K562 (cell line): ENCODE measurements around the gene TRMT2A. TPM values are rescaled to one million over a fixed set of nuclear protein-coding genes. Genes with fewer than 3 reads are reported as not detected.

Experiments used
- ATF1 ChIP-seq, 2 experiments: fragments of 450-650 bp in 1 of 2; IDR thresholded peaks; 2 replicates each; pipeline ENCODE4 v1.6.1; 2016; ENCODE audit warnings: missing compliant biosample characterization in 1 of 2, missing genetic modification characterization in 1 of 2
- C11orf30 ChIP-seq: fragments of 450-650 bp; IDR thresholded peaks from 2 replicates; pipeline ENCODE4 v1.6.1; 2016; ENCODE audit warnings: low read depth, mild to moderate bottlenecking
- CC2D1A ChIP-seq: fragments of 450-650 bp; IDR thresholded peaks from 2 replicates; pipeline ENCODE4 v1.6.1; 2017; ENCODE audit warnings: mild to moderate bottlenecking
- ETS2 ChIP-seq: IDR thresholded peaks from 2 replicates; pipeline ENCODE4 v1.6.1; 2016; ENCODE audit warnings: borderline replicate concordance, missing genetic modification characterization, mild to moderate bottlenecking, moderate library complexity, missing compliant biosample characterization; ENCODE audit not compliant: poor library complexity, severe bottlenecking
- KDM1A ChIP-seq, 2 experiments: fragments of 450-650 bp; IDR thresholded peaks; 2 replicates each; pipeline ENCODE4 v1.6.1; 2016; ENCODE audit warnings: mild to moderate bottlenecking in 2 of 2
- MAFG ChIP-seq: fragments of 450-650 bp; conservative IDR thresholded peaks from 2 replicates; pipeline ENCODE4 v1.6.1; 2016; ENCODE audit warnings: missing genetic modification characterization, missing compliant biosample characterization
- MCM7 ChIP-seq, 2 experiments: fragments of 450-650 bp; IDR thresholded peaks; 2 replicates each; pipeline ENCODE4 v1.6.1; 2016 to 2018
- POLR2AphosphoS5 ChIP-seq: IDR thresholded peaks from 2 replicates; pipeline ENCODE4 v1.6.1; 2011; ENCODE audit warnings: mild to moderate bottlenecking, low read depth, low read length, moderate library complexity; ENCODE audit not compliant: control insufficient read depth, insufficient read depth
- POLR2G ChIP-seq: fragments of 200-400 bp; formaldehyde crosslinking; IDR thresholded peaks from 2 replicates; pipeline ENCODE4 v1.6.1; 2017; ENCODE audit warnings: low read depth, mild to moderate bottlenecking, antibody characterized with exemption, low read length, moderate library complexity
- RHOXF2B ChIP-seq: fragments of 250-450 bp; sonication (Bioruptor Pico); conservative IDR thresholded peaks from 2 replicates; pipeline ENCODE4 v1.5.1; 2021
- SETDB1 ChIP-seq: IDR thresholded peaks from one replicate; pipeline ENCODE4 v1.6.1; 2012; ENCODE audit warnings: low read length, control low read depth, inconsistent platforms
- SOX6 ChIP-seq: fragments of 450-650 bp; IDR thresholded peaks from 2 replicates; pipeline ENCODE4 v1.6.1; 2014; ENCODE audit warnings: mild to moderate bottlenecking
- ZHX1 ChIP-seq: fragments of 150-350 bp; conservative IDR thresholded peaks from 2 replicates; pipeline ENCODE4 v1.6.1; 2014; ENCODE audit warnings: low read length
- ZNF444 ChIP-seq: fragments of 250-450 bp; sonication (Bioruptor Pico); IDR thresholded peaks from 2 replicates; pipeline ENCODE4 v1.4.0; 2020; ENCODE audit warnings: mild to moderate bottlenecking, moderate library complexity
- ZNF707 ChIP-seq: fragments of 250-450 bp; sonication (Bioruptor Pico); conservative IDR thresholded peaks from 2 replicates; pipeline ENCODE4 v1.8.0; 2022; ENCODE audit warnings: inconsistent platforms, mild to moderate bottlenecking, moderate library complexity
- ZNF79 ChIP-seq: fragments of 250-450 bp; sonication (Bioruptor Pico); IDR thresholded peaks from 2 replicates; pipeline ENCODE4 v1.4.0; 2020; ENCODE audit warnings: low read depth, mild to moderate bottlenecking, moderate library complexity
- polyA plus RNA-seq, 8 experiments: library from polyadenylated mRNA; depleted of rRNA in 4 of 8; stranded (reverse) in 5 of 8; unstranded in 3 of 8; fragments of >200 nt; fragmentation: Nextera tagmentation in 2 of 8; fragmentation: Illumina TruSeq in 1 of 8; extraction: Ambion mirVana in 2 of 8; extraction: Trizol in 1 of 8; gene quantifications; 2 replicates each; pipeline versions ENCODE4 v1.2.1 to v1.2.3, GENCODE V29; 2011 to 2014; ENCODE audit warnings: inconsistent platforms in 1 of 8, missing spikeins in 1 of 8
- total RNA-seq, 7 experiments: library from RNA; depleted of rRNA in 6 of 7; stranded (reverse); fragments of >200 nt in 6 of 7; fragmentation: Illumina TruSeq in 2 of 7; extraction: Trizol in 2 of 7; gene quantifications; 2 replicates each; pipeline versions ENCODE4 v1.2.1 to v1.2.3, GENCODE V29; 2011 to 2021; ENCODE audit warnings: low replicate concordance in 1 of 7
- TF ChIP-seq, protein P1 (sequence below): fragments of 450-650 bp; IDR thresholded peaks from 2 replicates; pipeline ENCODE4 v1.6.1; 2016; ENCODE audit warnings: borderline replicate concordance
- TF ChIP-seq, protein P2 (sequence below): fragments of 250-450 bp; sonication (Bioruptor Pico); IDR thresholded peaks from 2 replicates; pipeline ENCODE4 v1.4.0; 2020; ENCODE audit warnings: mild to moderate bottlenecking, moderate library complexity, borderline replicate concordance
- TF ChIP-seq, protein P3 (sequence below): fragments of 250-450 bp; sonication (Bioruptor Pico); IDR thresholded peaks from 2 replicates; pipeline ENCODE4 v1.8.0; 2022; ENCODE audit warnings: inconsistent platforms, mild to moderate bottlenecking, moderate library complexity, borderline replicate concordance

The TRMT2A gene
- total and polyA plus RNA-seq, 9 of the 15 experiments (the other 6 are each of a cell fraction or from before 2014, with no cell fraction given) = 1.6 to 265 (median 140) TPM

DNA sequence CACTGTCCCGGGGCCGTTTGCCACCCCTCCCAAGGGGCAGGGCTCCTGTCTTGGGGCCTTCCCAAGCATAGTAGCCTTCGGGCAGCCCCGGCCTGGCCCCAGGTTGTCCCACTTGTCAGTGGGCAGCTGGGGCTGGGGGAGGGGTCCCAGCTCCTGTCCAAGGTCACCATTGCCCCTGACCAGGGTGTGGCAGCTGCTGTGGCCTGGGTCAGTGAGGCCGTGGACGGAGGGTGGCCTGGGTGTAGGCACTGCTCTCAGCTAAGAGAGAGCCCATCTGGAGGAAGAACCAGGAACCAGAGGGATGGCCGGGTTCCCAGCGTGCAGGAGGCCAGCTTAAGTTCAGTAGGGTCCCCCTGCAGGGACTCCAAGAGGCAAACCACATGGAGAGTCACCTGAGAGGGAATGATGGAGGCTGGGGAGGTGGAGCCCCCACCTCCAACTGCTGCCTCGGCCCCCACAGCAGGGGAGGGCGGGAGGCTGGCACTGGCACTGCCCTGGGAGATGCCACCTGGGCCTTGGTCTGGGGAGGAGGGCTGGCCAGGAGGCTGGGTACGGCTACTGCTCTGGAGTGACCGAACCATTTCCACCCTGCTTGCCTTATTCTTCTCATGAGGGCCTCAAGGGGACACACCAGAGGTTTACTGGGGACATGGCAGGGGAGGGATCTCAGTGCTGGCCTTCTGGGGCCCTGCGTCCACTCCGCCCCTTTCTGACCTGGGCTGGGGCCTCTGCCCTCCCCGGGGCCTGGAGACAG, 40.6 kb upstream of the TRMT2A start (continued):
- TF ChIP-seq, protein P1, sequence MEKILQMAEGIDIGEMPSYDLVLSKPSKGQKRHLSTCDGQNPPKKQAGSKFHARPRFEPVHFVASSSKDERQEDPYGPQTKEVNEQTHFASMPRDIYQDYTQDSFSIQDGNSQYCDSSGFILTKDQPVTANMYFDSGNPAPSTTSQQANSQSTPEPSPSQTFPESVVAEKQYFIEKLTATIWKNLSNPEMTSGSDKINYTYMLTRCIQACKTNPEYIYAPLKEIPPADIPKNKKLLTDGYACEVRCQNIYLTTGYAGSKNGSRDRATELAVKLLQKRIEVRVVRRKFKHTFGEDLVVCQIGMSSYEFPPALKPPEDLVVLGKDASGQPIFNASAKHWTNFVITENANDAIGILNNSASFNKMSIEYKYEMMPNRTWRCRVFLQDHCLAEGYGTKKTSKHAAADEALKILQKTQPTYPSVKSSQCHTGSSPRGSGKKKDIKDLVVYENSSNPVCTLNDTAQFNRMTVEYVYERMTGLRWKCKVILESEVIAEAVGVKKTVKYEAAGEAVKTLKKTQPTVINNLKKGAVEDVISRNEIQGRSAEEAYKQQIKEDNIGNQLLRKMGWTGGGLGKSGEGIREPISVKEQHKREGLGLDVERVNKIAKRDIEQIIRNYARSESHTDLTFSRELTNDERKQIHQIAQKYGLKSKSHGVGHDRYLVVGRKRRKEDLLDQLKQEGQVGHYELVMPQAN = no peak
- TF ChIP-seq RHOXF2B (CRISPR knock-in tag) (no peak), SETDB1 (no peak), ZNF79 (no peak), CC2D1A (no peak), MAFG (tag) (no peak), ETS2 (no peak), ZHX1 (no peak), SOX6 (no peak), KDM1A (IDR thresholded peaks at IDR 0.05) (no peak), C11orf30 (no peak), POLR2G (no peak), ZNF444 (CRISPR knock-in tag) (no peak), POLR2AphosphoS5 (no peak), MCM7 (IDR thresholded peaks at IDR 0.05) (no peak), ATF1 (CRISPR knock-in tag; IDR thresholded peaks at IDR 0.05) (0 out of 2 replicates have a peak, but pooled peaks have one; percentile 31), ATF1 (tag; IDR thresholded peaks at IDR 0.05) (no peak), ZNF707 (CRISPR knock-in tag) (no peak)
- TF ChIP-seq, protein P2, sequence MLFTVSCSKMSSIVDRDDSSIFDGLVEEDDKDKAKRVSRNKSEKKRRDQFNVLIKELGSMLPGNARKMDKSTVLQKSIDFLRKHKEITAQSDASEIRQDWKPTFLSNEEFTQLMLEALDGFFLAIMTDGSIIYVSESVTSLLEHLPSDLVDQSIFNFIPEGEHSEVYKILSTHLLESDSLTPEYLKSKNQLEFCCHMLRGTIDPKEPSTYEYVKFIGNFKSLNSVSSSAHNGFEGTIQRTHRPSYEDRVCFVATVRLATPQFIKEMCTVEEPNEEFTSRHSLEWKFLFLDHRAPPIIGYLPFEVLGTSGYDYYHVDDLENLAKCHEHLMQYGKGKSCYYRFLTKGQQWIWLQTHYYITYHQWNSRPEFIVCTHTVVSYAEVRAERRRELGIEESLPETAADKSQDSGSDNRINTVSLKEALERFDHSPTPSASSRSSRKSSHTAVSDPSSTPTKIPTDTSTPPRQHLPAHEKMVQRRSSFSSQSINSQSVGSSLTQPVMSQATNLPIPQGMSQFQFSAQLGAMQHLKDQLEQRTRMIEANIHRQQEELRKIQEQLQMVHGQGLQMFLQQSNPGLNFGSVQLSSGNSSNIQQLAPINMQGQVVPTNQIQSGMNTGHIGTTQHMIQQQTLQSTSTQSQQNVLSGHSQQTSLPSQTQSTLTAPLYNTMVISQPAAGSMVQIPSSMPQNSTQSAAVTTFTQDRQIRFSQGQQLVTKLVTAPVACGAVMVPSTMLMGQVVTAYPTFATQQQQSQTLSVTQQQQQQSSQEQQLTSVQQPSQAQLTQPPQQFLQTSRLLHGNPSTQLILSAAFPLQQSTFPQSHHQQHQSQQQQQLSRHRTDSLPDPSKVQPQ (CRISPR knock-in tag) = no peak
- TF ChIP-seq, protein P3, sequence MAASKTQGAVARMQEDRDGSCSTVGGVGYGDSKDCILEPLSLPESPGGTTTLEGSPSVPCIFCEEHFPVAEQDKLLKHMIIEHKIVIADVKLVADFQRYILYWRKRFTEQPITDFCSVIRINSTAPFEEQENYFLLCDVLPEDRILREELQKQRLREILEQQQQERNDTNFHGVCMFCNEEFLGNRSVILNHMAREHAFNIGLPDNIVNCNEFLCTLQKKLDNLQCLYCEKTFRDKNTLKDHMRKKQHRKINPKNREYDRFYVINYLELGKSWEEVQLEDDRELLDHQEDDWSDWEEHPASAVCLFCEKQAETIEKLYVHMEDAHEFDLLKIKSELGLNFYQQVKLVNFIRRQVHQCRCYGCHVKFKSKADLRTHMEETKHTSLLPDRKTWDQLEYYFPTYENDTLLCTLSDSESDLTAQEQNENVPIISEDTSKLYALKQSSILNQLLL (CRISPR knock-in tag) = no peak
